WERI-Rb-1 (cell line): ENCODE results near the gene ZNF768.

Experiments
- DNase-seq: peaks from one replicate; pipeline ENCODE4 v3.0.0-alpha.2; 2020
- H3K27ac ChIP-seq: fragments of 250-450 bp; sonication (Bioruptor Pico); 2 replicates; pipeline ENCODE4 v1.5.1; 2020; ENCODE audit warnings: mild to moderate bottlenecking, moderate library complexity
- H3K27me3 ChIP-seq: fragments of 250-450 bp; sonication (Bioruptor Pico); 2 replicates; pipeline ENCODE4 v1.5.1; 2021; ENCODE audit warnings: mild to moderate bottlenecking, low read depth, moderate library complexity; ENCODE audit not compliant: insufficient read depth, severe bottlenecking
- H3K36me3 ChIP-seq: fragments of 250-450 bp; sonication (Bioruptor Pico); 2 replicates; pipeline ENCODE4 v1.5.1; 2020; ENCODE audit warnings: mild to moderate bottlenecking, moderate library complexity
- H3K4me3 ChIP-seq: 2 replicates; pipeline ENCODE4 v1.5.1; 2011; ENCODE audit warnings: low read depth, mild to moderate bottlenecking, control low read depth, low read length
- H3K9me3 ChIP-seq: fragments of 250-450 bp; sonication (Bioruptor Pico); 2 replicates; pipeline ENCODE4 v1.5.1; 2021; ENCODE audit warnings: mild to moderate bottlenecking, moderate library complexity; ENCODE audit not compliant: severe bottlenecking
- CTCF ChIP-seq: IDR thresholded peaks from 2 replicates; pipeline ENCODE4 v1.5.1; 2011; ENCODE audit warnings: low read depth, mild to moderate bottlenecking, control low read depth, inconsistent platforms, low read length

Gene ZNF768

DNA sequence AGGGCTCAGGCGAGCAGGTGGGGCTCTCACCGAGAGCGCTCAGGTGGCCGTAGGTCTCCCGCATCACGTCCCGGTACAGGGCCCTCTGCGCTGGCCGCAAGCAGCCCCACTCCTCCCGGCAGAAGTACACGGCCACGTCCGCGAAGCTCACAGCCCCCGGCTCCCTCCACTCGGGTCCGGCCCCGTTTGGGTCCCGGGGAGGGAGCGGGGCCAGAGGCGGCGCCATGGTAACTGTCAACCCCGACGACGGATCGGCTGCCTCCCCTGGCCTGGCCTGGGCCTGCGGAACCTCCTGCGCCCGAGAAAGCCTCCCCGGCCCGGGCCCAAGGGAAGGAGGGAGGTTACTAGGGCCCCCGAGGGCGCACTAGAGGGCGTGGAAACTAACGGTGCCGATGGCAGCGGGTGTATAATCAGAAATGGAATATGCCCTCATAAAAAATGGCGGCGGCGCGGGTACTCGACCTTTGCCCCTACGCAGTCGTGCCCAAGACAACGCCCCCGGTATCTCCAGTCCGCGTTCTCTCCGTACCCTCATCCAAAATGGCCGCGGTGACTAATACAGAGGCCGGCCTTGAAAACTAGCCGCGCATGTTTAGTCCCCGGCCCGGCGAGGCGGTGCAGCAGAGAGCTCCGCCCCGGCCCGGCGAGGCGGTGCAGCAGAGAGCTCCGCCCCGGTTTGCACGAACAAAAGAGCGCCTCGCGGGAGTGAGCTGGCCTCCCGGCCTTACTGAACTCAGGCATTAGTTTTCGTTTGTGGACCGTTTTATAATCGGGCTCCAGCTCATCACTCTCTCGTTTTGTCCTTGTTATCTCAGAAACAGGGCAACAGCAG is 31.8 kb upstream of the ZNF768 start, which contains the start of gene ZNF764:
ZNF764 (minus strand) TSS at position 418 of the 832 bp plus-strand sequence; CDS start at position 226, 192 bp downstream.
- TF ChIP-seq CTCF = no peak
- Histone ChIP-seq H3K4me3 (peak within 1 kb of the TSS; percentile 73), H3K36me3 (peaks cover 14% of the 10 kb centered on the region), H3K9me3 (peaks cover 4% of the 10 kb centered on the region), H3K27ac (peak within 1 kb of the TSS; percentile 90), H3K27me3 (no peaks in the 10 kb centered on the region)
- DNase-seq = peak; percentile 90

DNA sequence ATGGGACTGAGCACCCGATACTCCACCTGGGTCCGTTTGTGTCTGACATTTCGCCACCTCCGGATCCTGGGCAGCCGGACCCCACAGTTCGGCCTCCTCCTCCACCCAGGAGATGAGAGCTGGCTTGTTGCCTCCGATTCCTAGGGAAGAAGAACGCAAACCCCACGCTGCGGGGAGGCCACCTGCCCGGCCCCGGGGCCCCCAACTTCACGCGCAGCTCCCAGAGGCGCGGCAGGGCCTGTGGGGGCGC is 31.3 kb upstream of the ZNF768 start:
- H3K36me3 ChIP-seq = peaks cover 14% of the 10 kb centered on the region
- TF ChIP-seq CTCF = no peak
- DNase-seq = no peak

DNA sequence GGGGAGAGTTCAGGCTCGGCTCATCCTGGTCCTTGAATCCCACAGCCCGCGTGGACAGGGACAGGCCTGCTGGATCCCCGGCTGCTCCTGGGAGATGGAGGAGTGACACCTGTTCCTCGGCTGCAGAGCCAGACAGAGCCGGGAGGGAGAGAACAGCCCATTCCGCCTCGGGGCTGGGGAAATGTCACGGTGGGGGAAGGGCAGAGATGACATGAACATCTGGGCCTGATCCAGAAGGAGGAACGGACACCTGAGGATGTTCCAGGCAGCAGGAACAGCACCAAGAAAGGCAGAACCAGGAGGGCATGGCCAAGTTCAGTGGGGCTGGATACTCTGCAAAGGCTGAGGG is 29.7 kb upstream of the ZNF768 start:
- TF ChIP-seq CTCF = no peak
- no peaks in the 10 kb centered on the region for H3K27me3 ChIP-seq
- no peaks in the 10 kb centered on the region for H3K9me3 ChIP-seq
- no peak overlapping the region for H3K4me3 ChIP-seq
- DNase-seq = no peak
- peaks cover 14% of the 10 kb centered on the region for H3K36me3 ChIP-seq
- H3K27ac ChIP-seq = peak overlapping the region; percentile 22

More for the DNA sequence above, 31.3 kb upstream of the ZNF768 start:
- peak overlapping the region; percentile 73 for H3K4me3 ChIP-seq
- peaks cover 4% of the 10 kb centered on the region for H3K9me3 ChIP-seq
- no peaks in the 10 kb centered on the region for H3K27me3 ChIP-seq
- peak overlapping the region; percentile 90 for H3K27ac ChIP-seq

GRCh38 chr16:30555315-30556124 is 29.2 kb upstream of the ZNF768 start:
- TF ChIP-seq CTCF = no peak
- Histone ChIP-seq H3K9me3 (no peaks in the 10 kb centered on the region), H3K4me3 (no peak overlapping the region), H3K27me3 (no peaks in the 10 kb centered on the region), H3K27ac (peak overlapping the region; percentile 22), H3K36me3 (peaks cover 14% of the 10 kb centered on the region)
- DNase-seq = no peak

DNA sequence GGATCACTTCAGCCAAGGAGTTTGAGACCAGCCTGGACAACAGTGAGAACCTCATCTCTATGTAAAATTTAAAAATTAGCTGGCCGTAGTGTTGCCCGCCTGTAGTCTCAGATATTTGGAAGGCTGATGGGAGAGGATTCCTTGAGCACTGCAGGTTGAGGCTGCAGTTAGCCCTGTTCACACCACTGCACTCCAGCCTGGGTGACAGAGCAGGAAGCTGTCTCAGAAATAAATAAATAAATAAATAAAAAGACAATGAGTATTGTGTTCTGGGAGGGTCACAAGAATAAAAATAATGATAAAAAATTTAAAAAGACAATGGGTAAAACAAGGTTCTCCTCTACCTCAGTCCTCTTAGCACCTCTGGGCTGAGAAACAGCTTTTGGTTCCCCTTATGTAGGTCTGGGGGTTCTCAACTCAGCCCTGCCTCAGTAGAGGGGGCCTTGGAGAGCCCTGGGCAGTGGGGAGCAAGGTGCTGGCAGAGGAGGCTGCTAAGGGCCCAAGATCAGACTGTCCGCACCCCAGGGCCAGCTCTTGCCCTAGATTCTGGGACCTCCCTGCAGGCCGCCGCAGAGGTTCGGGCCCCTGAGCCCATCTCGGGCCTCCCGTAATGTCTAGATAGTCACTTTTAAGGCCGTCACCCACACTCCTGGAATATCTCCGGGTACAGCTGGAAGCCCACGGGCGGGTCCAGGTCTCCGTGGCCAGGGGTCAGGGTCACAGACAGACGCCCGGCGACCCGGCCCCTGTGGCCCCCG is 28.4 kb upstream of the ZNF768 start:
- TF ChIP-seq CTCF = no peak
- no peak for DNase-seq
- Histone ChIP-seq H3K27ac (no peak overlapping the region), H3K4me3 (no peak overlapping the region), H3K36me3 (peaks cover 14% of the 10 kb centered on the region), H3K9me3 (no peaks in the 10 kb centered on the region), H3K27me3 (no peaks in the 10 kb centered on the region)
